ENCODE results near the gene IGSF9.

IGSF9 gene

GRCh38 chr1:159892944-159893343 is 52.5 kb downstream of the IGSF9 start:
- no peak for DNase-seq

GRCh38 chr1:159891275-159892157 is 53.9 kb downstream of the IGSF9 start:
- peak; percentile 88 for DNase-seq

GRCh38 chr1:159890390-159890789 is 55.0 kb downstream of the IGSF9 start:
- DNase-seq = no peak

- peak; percentile 93 for DNase-seq
Measured at GRCh38 chr1:159889821-159890252, 55.6 kb downstream of the IGSF9 start.

GRCh38 chr1:159889202-159889601 is 56.2 kb downstream of the IGSF9 start:
- DNase-seq = no peak

GRCh38 chr1:159884296-159884695 is 61.1 kb downstream of the IGSF9 start:
- no peak for DNase-seq

- DNase-seq = no peak
Measured at GRCh38 chr1:159883134-159883533, 62.3 kb downstream of the IGSF9 start.

- DNase-seq = peak; percentile 69
Measured at GRCh38 chr1:159882527-159882862, 62.9 kb downstream of the IGSF9 start.

GRCh38 chr1:159881622-159882526 is 63.5 kb downstream of the IGSF9 start:
- DNase-seq = peak; percentile 77

GRCh38 chr1:159880430-159880829 is 65.0 kb downstream of the IGSF9 start:
- peak; percentile 80 for DNase-seq

GRCh38 chr1:159879977-159880376 is 65.4 kb downstream of the IGSF9 start:
- DNase-seq = peak; percentile 93

GRCh38 chr1:159879136-159879535 is 66.3 kb downstream of the IGSF9 start:
- DNase-seq = no peak

GRCh38 chr1:159877695-159878444 is 67.5 kb downstream of the IGSF9 start:
- no peak for DNase-seq
